Measurements from ENCODE around the gene DMD.

- TF ChIP-seq CTCF (IDR thresholded peaks at IDR 0.05; ENCODE audit: low read depth, low read length) (no peak), EZH2phosphoT487 (IDR thresholded peaks at IDR 0.05; ENCODE audit: low read depth) (no peak)
Measured at GRCh38 chrX:31679861-31680260, 1531.5 kb downstream of the DMD start.

All from OCI-LY3 (cell line).